HepG2 (cell line): ENCODE data around the gene CDA. TPM values are rescaled to one million over a fixed set of nuclear protein-coding genes. Genes with fewer than 3 reads are reported as not detected.

ENCODE experiments used
- ATAC-seq: fragments of 200-7000 bp; cut with Tn5 transposase; 3 replicates; pipeline ENCODE4 v1.9.1; 2020; ENCODE audit warnings: mild to moderate bottlenecking, moderate library complexity
- BruUV-seq: library from RNA; stranded (reverse); fragments of 400-500 nt; replicated peaks from 2 replicates; lab custom pipeline; 2021; lab: Mats Ljungman, UMichigan
- CTCF ChIA-PET: fragments of 300-600 bp; formaldehyde crosslinking; extraction: SDS; loops from one replicate; lab custom pipeline; 2021; ENCODE audit warnings: low total read pairs, inconsistent platforms, low intra/inter-chr PET ratio; lab: Yijun Ruan, JAX
- POLR2A ChIA-PET: fragments of 350-600 bp; sonication (Branson Sonifier 250); formaldehyde crosslinking; loops from one replicate; lab custom pipeline; 2020; ENCODE audit warnings: antibody characterized with exemption, inconsistent platforms; lab: Yijun Ruan, JAX
- DNase-seq: peaks from one replicate; pipeline ENCODE4 v3.0.0-alpha.2; 2015; ENCODE audit warnings: low spot score
- FAIRE-seq: peaks from 3 replicates; lab custom pipeline; 2011; peaks lifted over from hg19 to GRCh38; lab: Jason Lieb, UNC
- H2AFZ ChIP-seq: one replicate; pipeline ENCODE4 v1.6.1; 2011; ENCODE audit warnings: low read length, inconsistent platforms
- H3K27ac ChIP-seq: fragments of 300-600 bp; 3 replicates; pipeline ENCODE4 v1.8.0; 2011; ENCODE audit warnings: mixed run types, mild to moderate bottlenecking, mixed read lengths, low read length, inconsistent platforms; ENCODE audit not compliant: insufficient read depth; ENCODE audit errors: extremely low read length
- H3K27me3 ChIP-seq, 2 experiments: fragments of 200-600 bp in 1 of 2; 2 replicates in 1 of 2; 3 replicates in 1 of 2; pipeline versions ENCODE4 v1.6.0 to v1.8.0; 2011; ENCODE audit warnings: low read length in 2 of 2, mild to moderate bottlenecking in 2 of 2, moderate library complexity in 2 of 2, inconsistent platforms in 1 of 2; ENCODE audit not compliant: insufficient read depth in 2 of 2, control insufficient read depth in 1 of 2
- H3K36me3 ChIP-seq, 2 experiments: fragments of 200-600 bp in 1 of 2; replicated peaks in 1 of 2; 2 replicates in 1 of 2; 3 replicates in 1 of 2; pipeline versions ENCODE4 v1.5.1 to v1.8.0; 2011; ENCODE audit warnings: low read length in 2 of 2, inconsistent platforms in 1 of 2; ENCODE audit not compliant: insufficient read depth in 2 of 2, control insufficient read depth in 1 of 2
- H3K4me1 ChIP-seq: 2 replicates; pipeline ENCODE4 v1.5.1; 2012; ENCODE audit warnings: low read length, inconsistent platforms; ENCODE audit not compliant: insufficient read depth
- H3K4me2 ChIP-seq: 2 replicates; pipeline ENCODE4 v1.6.0; 2011; ENCODE audit warnings: low read depth, low read length, inconsistent platforms
- H3K4me3 ChIP-seq, 3 experiments: fragments of 200-600 bp in 1 of 3; sonication (generic), shearing (Covaris generic) in 1 of 3; replicated peaks in 1 of 3; 2 replicates each; pipeline ENCODE4 v1.5.1; 2011 to 2016; ENCODE audit warnings: low read length in 3 of 3, inconsistent platforms in 2 of 3, low read depth in 2 of 3, mild to moderate bottlenecking in 2 of 3, control low read depth in 1 of 3, mixed read lengths in 1 of 3; ENCODE audit not compliant: insufficient read depth in 1 of 3
- H3K79me2 ChIP-seq: one replicate; pipeline ENCODE4 v1.6.1; 2011; ENCODE audit warnings: low read length, inconsistent platforms; ENCODE audit not compliant: insufficient read depth
- H3K9ac ChIP-seq: 2 replicates; pipeline ENCODE4 v1.6.0; 2011; ENCODE audit warnings: mild to moderate bottlenecking, low read depth, low read length, inconsistent platforms; ENCODE audit not compliant: insufficient read depth
- H3K9me3 ChIP-seq: 2 replicates; pipeline ENCODE4 v1.5.1; 2012; ENCODE audit warnings: mild to moderate bottlenecking, low read length
- H4K20me1 ChIP-seq: 2 replicates; pipeline ENCODE4 v1.6.0; 2011; ENCODE audit warnings: inconsistent platforms, mild to moderate bottlenecking, low read length, moderate library complexity; ENCODE audit not compliant: insufficient read depth
- HOXA9 ChIP-seq: sonication (generic); formaldehyde crosslinking; IDR thresholded peaks from 2 replicates; pipeline ENCODE4 v1.8.1; 2022; ENCODE audit warnings: missing genetic modification reagents, mild to moderate bottlenecking, moderate library complexity, borderline replicate concordance
- KDM3A ChIP-seq: IDR thresholded peaks from 2 replicates; pipeline ENCODE4 v1.6.1; 2018; ENCODE audit warnings: low read depth, missing compliant biosample characterization
- PHF5A ChIP-seq: IDR thresholded peaks from one replicate; pipeline ENCODE4 v1.6.1; 2018; ENCODE audit warnings: low read depth, missing genetic modification reagents; ENCODE audit not compliant: unreplicated experiment
- POLR2G ChIP-seq: fragments of 200-400 bp; formaldehyde crosslinking; IDR thresholded peaks from 2 replicates; pipeline ENCODE4 v1.6.1; 2018; ENCODE audit warnings: mild to moderate bottlenecking, low read depth, low read length, moderate library complexity
- PRDM15 ChIP-seq: sonication (generic); formaldehyde crosslinking; IDR thresholded peaks from 2 replicates; pipeline ENCODE4 v1.4.0; 2020; ENCODE audit warnings: missing genetic modification reagents
- RELA ChIP-seq: sonication (generic); formaldehyde crosslinking; IDR thresholded peaks from 2 replicates; pipeline ENCODE4 v1.4.0; 2020; ENCODE audit warnings: missing genetic modification reagents
- SPEN ChIP-seq: sonication (generic); formaldehyde crosslinking; IDR thresholded peaks from 2 replicates; pipeline ENCODE4 v1.5.1; 2020; ENCODE audit warnings: low read depth, mild to moderate bottlenecking, missing genetic modification reagents
- TEAD3 ChIP-seq: optimal IDR thresholded peaks from 2 replicates; pipeline ENCODE3; 2016; ENCODE audit warnings: borderline replicate concordance
- U2AF2 ChIP-seq: fragments of 200-400 bp; formaldehyde crosslinking; IDR thresholded peaks from 2 replicates; pipeline ENCODE4 v1.6.1; 2017; ENCODE audit warnings: low read depth, mild to moderate bottlenecking, low read length
- ZIK1 ChIP-seq: sonication (generic); formaldehyde crosslinking; IDR thresholded peaks from 2 replicates; pipeline ENCODE4 v1.5.0; 2020; ENCODE audit warnings: mild to moderate bottlenecking, low read depth, missing genetic modification reagents, borderline replicate concordance
- ZNF468 ChIP-seq: sonication (generic); formaldehyde crosslinking; IDR thresholded peaks from 2 replicates; pipeline ENCODE4 v1.8.0; 2022; ENCODE audit warnings: mild to moderate bottlenecking, moderate library complexity, missing genetic modification reagents
- ZNF558 ChIP-seq: sonication (generic); formaldehyde crosslinking; IDR thresholded peaks from 2 replicates; pipeline ENCODE4 v1.9.0; 2022; ENCODE audit warnings: mild to moderate bottlenecking, missing genetic modification reagents, borderline replicate concordance
- ZNF607 ChIP-seq: sonication (generic); formaldehyde crosslinking; IDR thresholded peaks from 2 replicates; pipeline ENCODE4 v1.5.1; 2020; ENCODE audit warnings: missing genetic modification reagents, mild to moderate bottlenecking, borderline replicate concordance
- WGBS: methylation state at CpG from one replicate; pipeline ENCODE4 v1.1.6; 2017; ENCODE audit warnings: low lambda C conversion rate; 5-methylcytosine and 5-hydroxymethylcytosine counted together
- in situ Hi-C: cut with HindIII; loops from 2 replicates; pipeline ENCODE4 v1.10.0; 2017; ENCODE audit warnings: low pct_unique_long_range_greater_than_20kb; ENCODE audit not compliant: extremely low pct_ligation_motif_present
- intact Hi-C: fragments of 100-400 bp; cut with micrococcal nuclease; formaldehyde crosslinking; loops from one replicate; pipeline ENCODE4 v1.10.0; 2022; ENCODE audit not compliant: unreplicated experiment
- polyA plus RNA-seq, 8 experiments: library from polyadenylated mRNA; depleted of rRNA in 3 of 8; stranded (reverse) in 7 of 8; unstranded in 1 of 8; fragments of >200 nt; fragmentation: Illumina TruSeq in 4 of 8; extraction: Trizol in 4 of 8; gene quantifications; 2 replicates each; pipeline versions ENCODE4 v1.2.1 to v1.2.3, GENCODE V29; 2011 to 2016; ENCODE audit warnings: low read depth in 4 of 8, missing spikeins in 1 of 8, mixed read lengths in 1 of 8; ENCODE audit not compliant: insufficient read depth in 1 of 8
- total RNA-seq, 5 experiments: library from RNA; depleted of rRNA; stranded (reverse); fragments of >200 nt; fragmentation: Illumina TruSeq; extraction: Trizol; gene quantifications; 2 replicates each; pipeline ENCODE4 v1.2.3, GENCODE V29; 2016; ENCODE audit warnings: low read depth in 1 of 5
- TF ChIP-seq, protein P1 (sequence below): IDR thresholded peaks from 2 replicates; pipeline ENCODE4 v1.6.1; 2016; ENCODE audit warnings: low read depth, control low read depth

The CDA gene
- total and polyA plus RNA-seq, 2 of the 13 experiments (the other 11 are each of a cell fraction or from before 2014, with no cell fraction given), result 0.66 to 2.1 TPM

GRCh38 chr1:20540281-20540680 is 48.6 kb upstream of the CDA start (continued):
- TF ChIP-seq POLR2G (no peak), KDM3A (CRISPR knock-in tag) (no peak), ZNF607 (CRISPR knock-in tag) (no peak)

DNA sequence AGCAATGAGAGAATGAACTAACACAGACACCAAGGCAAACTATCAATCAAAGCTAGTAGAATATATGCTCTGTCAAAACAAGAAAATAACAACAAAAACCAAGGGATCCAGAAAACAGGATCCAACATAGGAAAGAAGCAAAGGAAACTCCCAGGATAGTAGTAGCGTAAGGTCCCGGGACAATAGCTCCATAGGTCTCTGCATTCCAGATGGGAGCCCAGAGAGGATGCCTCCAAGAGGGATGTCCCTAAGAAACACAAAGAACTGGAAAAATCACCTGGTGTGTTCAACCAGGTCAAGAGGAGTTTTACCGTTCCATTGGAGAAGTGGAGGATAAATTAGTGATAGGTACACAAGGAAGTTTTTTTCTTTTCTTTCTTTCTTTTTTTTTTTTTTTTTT is 42.3 kb upstream of the CDA start:
- H4K20me1 ChIP-seq, result no peaks in the 10 kb centered on the region
- in situ Hi-C loops (no loop called here), intact Hi-C loops (no loop called here)
- POLR2A ChIA-PET, result no interaction called here
- H3K4me1 ChIP-seq, result peaks cover 16% of the 10 kb centered on the region
- H3K9me3 ChIP-seq, result no peaks in the 10 kb centered on the region
- H3K27me3 ChIP-seq, result peaks cover 2 to 23% of the 10 kb centered on the region in 2 experiments; a peak in 3 of 5 replicates
- ATAC-seq (no peak), DNase-seq (no peak), FAIRE-seq (no peak)
- WGBS, result 59% methylated on average over 3 of the region's 3 CpGs
- CTCF ChIA-PET, result no interaction called here
- no peak overlapping the region for H3K4me2 ChIP-seq
- no TSS peak for BruUV-seq
- no peak for TF ChIP-seq ZNF558 (CRISPR knock-in tag)
- TF ChIP-seq, protein P1, sequence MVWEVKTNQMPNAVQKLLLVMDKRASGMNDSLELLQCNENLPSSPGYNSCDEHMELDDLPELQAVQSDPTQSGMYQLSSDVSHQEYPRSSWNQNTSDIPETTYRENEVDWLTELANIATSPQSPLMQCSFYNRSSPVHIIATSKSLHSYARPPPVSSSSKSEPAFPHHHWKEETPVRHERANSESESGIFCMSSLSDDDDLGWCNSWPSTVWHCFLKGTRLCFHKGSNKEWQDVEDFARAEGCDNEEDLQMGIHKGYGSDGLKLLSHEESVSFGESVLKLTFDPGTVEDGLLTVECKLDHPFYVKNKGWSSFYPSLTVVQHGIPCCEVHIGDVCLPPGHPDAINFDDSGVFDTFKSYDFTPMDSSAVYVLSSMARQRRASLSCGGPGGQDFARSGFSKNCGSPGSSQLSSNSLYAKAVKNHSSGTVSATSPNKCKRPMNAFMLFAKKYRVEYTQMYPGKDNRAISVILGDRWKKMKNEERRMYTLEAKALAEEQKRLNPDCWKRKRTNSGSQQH (CRISPR knock-in tag), result no peak
- TF ChIP-seq RELA (CRISPR knock-in tag), result no peak
- no peak for TF ChIP-seq HOXA9 (CRISPR knock-in tag)
- no peak for TF ChIP-seq ZIK1 (CRISPR knock-in tag)
- no peak for TF ChIP-seq U2AF2
- no peak for TF ChIP-seq SPEN (CRISPR knock-in tag)
- no peak for TF ChIP-seq ZNF468 (CRISPR knock-in tag)
- no peak for TF ChIP-seq PRDM15 (CRISPR knock-in tag)
- TF ChIP-seq PHF5A (CRISPR knock-in tag), result no peak
- no peak for TF ChIP-seq TEAD3 (CRISPR knock-in tag)
- H3K9ac ChIP-seq, result no peak overlapping the region
- H3K36me3 ChIP-seq, result no peaks in the 10 kb centered on the region
- H2AFZ ChIP-seq, result no peak overlapping the region
- no peaks in the 10 kb centered on the region for H3K79me2 ChIP-seq
- H3K27ac ChIP-seq, result no peak overlapping the region
- H3K4me3 ChIP-seq, result no peak overlapping the region
